ENCODE data around the gene RXRB.
"Not testable (repeated sequence)": the region's sequence is repeated elsewhere in the genome, so short reads cannot be mapped to it uniquely, and the experiment has no call there.

The RXRB gene

DNA sequence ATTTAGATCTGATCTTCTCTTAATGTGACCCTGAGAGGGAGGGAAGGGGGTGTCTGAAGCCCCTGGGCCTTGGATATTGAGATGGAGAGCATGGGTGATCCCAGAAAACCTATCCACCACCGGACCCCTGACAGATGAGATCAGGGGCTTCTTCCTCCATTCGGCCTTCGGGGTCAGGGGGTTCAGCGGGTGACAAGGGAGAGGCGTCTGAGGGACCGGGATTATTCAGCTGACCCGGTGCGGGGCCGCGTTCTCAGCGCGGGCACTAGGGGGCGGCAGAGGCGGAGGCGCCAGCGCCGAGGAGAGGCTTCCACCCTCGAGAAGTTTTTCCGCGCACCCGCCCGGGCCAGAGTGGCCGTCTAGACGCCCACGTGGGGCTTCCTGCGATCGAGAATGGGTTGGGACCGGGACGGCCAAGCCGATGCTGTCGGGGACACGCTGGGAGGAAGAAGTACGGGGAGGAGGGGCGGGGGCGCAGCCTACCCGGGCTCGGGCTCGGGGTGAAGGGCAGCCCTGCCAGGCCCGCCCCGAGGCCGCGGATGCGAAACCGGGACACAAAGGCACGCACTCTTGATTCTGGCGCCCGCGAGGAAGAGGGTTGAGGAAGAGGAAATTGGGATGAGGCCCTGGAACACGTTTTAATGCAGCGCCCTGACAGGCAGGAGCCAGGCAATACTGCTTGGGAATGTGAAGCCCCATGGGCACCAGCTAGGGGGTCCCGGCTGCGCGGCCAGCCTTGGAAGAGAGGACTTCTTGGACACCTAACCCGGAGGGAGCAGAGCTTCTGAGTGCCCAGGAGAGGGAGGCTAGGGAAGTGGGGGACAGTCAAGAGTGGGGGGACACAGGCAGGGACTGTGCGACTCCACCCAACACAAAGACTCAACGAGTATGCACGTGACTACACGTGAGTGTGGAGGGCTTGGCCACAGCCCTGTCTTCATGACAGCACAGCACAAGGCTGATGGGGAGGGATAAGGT lies 38.8 kb downstream of the RXRB start:
- peak; percentile 83 for DNase-seq (ENCODE audit: low spot score)

DNA sequence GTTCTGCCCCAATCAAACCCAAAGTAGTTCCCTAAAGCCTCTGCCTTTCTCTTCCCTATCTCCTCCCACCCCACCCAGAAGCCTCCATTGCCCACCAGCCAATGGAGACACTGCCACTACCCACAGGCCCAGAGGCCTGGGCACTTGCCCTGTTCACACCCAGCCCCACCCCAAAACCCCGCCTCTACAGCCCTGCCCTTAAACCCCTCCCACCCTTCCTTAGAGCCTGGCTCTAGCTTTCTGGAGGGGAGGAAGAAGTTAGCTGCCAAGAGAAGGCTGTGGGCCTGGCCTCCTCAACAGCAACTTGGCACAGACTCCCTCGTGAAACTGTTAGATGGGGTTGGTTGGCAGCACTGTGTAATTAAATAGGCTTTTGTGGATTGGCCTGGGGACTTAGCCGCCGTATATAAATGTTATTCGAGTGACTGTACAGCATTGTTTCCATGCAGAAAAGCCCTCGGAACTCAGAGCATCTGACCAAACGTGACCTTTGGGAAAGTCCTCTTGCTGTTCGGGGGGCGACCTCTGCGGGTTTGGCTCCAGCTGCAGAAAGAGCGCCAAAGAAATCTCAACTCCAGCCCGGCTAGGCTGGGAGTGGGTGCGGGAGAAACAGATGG lies 39.6 kb downstream of the RXRB start:
- DNase-seq (ENCODE audit: low spot score): no peak

DNA sequence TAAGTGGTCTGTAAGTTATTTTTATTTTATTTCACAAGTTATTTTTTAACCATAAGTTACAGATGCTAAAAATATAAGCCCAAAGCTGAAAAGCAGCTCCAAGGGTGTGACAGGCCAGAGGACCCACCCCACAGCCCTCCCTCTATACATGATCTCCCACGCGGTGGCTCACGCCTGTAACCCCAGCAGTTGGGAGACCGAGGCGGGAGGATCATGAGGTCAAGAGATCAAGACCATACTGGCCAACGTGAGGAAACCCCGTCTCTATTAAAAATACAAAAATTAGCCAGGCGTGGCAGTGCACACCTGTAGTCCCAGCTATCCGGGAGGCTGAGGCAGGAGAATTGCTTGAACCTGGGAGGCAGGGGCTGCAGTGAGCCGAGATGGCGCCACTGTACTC lies 40.4 kb downstream of the RXRB start:
- no peak for DNase-seq (ENCODE audit: low spot score)

GRCh38 chr6:33156964-33157363 lies 43.5 kb downstream of the RXRB start:
- no peak for DNase-seq (ENCODE audit: low spot score)

- no peak for DNase-seq (ENCODE audit: low spot score)
Measured at GRCh38 chr6:33156561-33156960, 43.9 kb downstream of the RXRB start.

DNA sequence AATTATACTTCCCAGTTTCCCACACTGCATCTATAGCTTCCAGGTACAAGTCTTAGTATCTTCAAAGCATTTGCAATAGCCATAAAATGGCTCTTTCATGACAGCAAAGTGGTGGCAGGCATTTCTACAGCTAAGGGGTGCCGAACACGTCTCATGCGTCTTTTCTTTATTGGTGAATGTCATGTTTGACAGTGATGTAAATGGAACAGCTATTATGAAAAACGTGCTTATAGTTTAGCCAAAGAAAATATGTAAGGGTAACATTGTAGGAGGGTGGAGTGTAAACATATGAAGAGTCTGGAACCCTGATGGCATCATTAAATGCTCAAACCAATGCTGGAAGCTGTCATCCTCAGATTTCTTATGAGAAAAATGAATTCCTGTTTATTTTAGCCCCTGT lies 46.1 kb downstream of the RXRB start:
- DNase-seq (ENCODE audit: low spot score): no peak

GRCh38 chr6:33151050-33151449 lies 49.4 kb downstream of the RXRB start:
- DNase-seq (ENCODE audit: low spot score): no peak

DNA sequence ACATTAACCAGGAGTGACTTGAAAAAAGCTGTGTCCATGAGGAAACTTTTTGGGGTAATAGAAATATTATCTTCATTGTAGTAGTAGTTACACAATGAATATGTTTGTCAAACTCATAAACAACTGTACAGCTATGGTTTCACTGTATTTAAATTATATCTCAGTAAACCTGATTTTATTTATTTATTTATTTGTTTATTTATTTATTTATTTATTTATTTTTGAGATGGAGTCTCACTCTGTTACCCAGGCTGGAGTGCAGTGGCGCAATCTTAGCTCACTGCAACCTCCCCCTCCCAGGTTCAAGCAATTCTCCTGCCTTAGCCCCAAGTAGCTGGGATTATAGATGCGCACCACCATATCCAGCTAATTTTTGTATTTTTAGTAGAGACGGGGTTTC lies 49.9 kb downstream of the RXRB start:
- DNase-seq (ENCODE audit: low spot score): not testable (repeated sequence)

GRCh38 chr6:33147807-33148666 lies 52.4 kb downstream of the RXRB start:
- DNase-seq (ENCODE audit: low spot score): no peak

GRCh38 chr6:33144373-33144772 lies 56.1 kb downstream of the RXRB start:
- DNase-seq (ENCODE audit: low spot score): no peak

All from activated CD4-positive, alpha-beta T cell treated with anti-CD3 and anti-CD28 coated beads, Interleukin-2, Interleukin-4, amounts not matched to agents 100 ng/mL and 50 ng/mL, durations not matched to agents 16 hours and 8 hours (primary cell).